NCI-H748 treated with DMSO at 0.1 percent for 48 hours (cell line): ENCODE results near the gene FAM98A.

Experiments used
- DNase-seq: peaks from one replicate; lab custom pipeline; 2025; lab: John Stamatoyannopoulos, UW

FAM98A gene

DNA sequence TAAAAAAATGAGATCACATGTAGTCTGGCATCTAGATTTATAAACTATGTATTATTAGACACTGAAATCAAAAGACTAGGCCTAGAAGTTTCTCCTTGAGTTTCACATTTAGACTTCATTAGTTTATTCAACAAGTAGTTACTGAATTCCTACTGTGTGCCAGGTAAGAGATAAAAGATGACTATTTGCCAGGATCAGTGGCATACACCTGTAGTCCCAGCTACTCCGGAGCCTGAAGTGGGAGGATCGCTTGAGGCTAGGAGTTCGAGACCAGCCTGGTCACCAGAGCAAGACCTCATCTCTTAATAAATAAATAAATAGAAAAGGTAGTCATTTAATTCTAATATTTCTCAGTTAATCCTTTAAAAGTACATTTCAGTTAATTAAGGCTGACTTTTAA, 2.1 kb downstream of the FAM98A start:
- no peak for DNase-seq

GRCh38 chr2:33595385-33595784, 3.7 kb downstream of the FAM98A start:
- DNase-seq, result no peak

GRCh38 chr2:33589444-33589843, 9.7 kb downstream of the FAM98A start:
- no peak for DNase-seq

DNA sequence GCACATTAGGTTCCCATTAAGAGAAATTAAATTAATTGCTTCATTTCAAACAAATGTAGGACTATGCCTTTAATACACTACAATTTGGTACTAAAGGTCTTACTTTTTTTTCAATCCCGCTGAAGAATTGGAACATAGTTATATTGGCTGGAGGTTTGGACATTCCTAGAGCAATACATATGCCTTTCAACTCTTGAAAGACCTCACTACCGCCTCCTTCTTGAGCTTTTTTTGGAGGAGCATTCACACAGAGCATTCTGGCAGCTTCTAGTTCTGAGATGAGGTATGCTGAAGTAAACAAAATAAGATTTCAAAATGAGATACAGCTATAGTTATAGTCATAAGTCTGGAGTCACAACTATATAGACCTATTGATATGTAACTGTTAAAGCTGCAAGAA, 10.9 kb downstream of the FAM98A start:
- DNase-seq, result no peak

- DNase-seq, result no peak
Observed at GRCh38 chr2:33586766-33587165, 12.3 kb downstream of the FAM98A start.

DNA sequence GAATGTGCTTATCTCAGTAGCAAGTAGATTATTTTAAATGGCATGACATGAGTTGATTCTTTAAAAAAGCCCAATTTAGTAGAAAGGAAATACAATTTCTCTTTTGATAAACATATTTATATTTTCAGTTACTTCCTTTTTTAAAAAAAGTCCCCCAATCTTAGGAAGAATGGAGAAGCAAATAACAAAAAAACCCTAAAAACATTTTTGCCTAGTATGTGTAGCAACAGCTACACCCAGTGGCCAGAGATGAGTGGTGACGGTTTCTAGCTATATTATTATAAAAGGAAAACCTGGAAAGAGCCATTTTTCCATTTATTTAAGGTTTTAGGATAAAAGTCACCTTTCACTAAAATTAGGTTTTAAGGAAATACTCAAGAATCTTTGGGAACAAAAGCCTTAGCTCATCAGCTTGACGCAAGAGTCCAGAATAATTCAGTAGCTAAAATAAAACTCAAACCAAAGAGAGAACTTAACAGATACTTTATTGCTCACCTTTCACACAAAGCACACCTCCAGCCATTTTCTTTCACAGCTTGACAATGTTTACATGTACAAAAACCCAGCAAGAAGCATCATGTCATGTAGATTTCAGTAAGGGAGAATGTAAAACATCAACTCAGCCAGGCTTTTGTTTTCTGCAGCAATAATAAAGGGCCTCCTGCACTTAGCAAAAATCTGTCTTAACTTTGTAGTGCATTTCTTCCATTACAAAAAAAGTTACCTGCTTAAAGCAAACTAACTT, 15.7 kb downstream of the FAM98A start:
- DNase-seq, result no peak

DNA sequence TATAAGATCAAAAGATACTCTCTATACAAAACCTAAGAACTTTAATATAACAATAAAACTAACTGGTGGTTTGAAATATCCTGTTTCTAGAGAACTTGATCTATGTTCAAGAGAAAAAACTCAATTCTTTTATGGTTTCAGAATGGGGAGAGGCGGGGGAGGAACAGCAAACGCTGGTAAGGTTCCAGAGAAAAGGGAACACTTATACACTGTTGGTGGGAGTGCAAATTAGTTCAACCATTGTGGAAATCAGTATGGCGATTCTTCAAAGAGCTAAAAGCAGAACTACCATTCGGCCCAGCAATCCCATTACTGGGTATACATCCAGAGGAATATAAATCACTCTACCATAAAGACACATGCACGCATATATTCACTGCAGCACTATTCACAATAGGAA, 17.2 kb downstream of the FAM98A start:
- no peak for DNase-seq

DNA sequence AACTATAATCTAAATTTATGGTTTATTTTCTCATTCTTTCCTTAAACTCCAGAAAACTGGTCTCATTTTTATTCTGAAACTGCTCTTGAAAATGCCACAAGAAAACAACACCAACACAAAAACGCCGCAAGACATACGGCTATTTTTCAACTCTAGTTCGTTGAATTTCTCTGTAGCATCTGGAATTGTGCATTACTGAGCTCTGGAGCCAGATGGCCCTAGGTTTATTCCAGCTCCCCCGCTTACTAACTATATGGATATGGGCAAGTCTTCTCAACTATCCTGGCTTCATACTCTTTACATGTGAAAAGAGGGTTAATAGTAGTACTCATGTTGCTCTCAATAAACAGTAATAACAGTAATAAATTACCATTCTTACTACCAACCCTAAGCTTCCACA, 19.9 kb downstream of the FAM98A start:
- no peak for DNase-seq

- DNase-seq, result no peak
Observed at GRCh38 chr2:33577668-33578067, 21.4 kb downstream of the FAM98A start.

DNA sequence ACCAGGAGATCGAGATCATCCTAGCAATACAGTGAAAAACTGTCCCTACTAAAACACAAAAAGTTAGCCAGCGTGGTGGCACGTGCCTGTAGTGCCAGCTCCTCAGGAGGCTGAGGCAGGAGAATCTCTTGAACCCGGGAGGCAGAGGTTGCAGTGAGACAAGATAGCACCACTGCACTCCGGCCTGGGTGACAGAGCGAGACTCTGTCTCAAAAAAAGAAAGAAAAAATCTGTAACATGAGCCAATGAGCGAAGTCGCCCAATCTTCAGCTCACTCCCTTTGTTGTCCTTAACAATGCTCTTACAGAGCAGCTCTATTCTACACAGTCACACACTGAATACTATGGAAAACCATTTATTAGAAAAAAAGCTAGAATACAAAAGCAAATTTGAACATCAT, 22.0 kb downstream of the FAM98A start:
- no peak for DNase-seq

- DNase-seq, result no peak
Observed at GRCh38 chr2:33573657-33574056, 25.4 kb downstream of the FAM98A start.

- no peak for DNase-seq
Observed at GRCh38 chr2:33570681-33571080, 28.4 kb downstream of the FAM98A start.

- no peak for DNase-seq
Observed at GRCh38 chr2:33561872-33562271, 37.2 kb downstream of the FAM98A start.

- no peak for DNase-seq
Observed at GRCh38 chr2:33560017-33560416, 39.1 kb downstream of the FAM98A start.

DNA sequence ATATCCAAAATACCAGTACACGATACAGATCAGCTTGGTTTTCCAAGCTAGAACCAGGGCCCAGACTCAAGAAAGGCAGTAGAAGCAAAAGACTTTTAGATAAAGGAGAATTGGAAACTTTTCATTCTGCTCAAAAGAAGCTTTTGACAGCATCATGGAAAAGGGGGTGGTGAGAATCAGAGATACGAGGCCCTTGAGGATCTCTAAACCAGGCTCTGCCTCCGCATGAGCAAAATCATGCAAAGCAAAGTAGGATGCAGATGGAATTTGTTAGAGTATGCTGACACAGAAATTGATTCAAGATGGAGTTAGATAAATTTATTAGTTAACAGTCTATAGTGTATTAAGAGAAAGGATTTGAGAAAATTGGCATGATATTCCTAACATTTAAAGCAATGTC, 39.8 kb downstream of the FAM98A start:
- no peak for DNase-seq

DNA sequence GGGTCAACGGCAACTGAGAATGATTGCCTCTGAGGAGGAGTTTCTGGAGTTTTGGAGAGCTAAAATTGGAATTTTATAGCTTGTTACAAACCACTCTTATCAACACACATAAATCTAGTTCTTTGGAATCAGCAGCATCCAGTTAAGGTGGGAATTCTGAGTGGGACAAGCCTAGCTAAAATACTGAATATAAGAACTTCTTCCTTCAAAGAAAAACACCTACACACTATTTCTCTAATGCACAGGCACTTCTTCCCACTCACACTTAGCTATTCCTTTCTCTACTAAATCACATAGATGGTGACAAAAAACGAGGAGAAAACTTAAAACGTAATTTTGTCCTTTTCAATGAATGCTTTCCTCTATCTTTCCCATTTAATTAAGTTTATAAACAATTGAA, 43.4 kb downstream of the FAM98A start:
- no peak for DNase-seq

GRCh38 chr2:33552758-33553461, 46.2 kb downstream of the FAM98A start:
- no peak for DNase-seq

- no peak for DNase-seq
Observed at GRCh38 chr2:33550206-33550605, 48.9 kb downstream of the FAM98A start.

GRCh38 chr2:33541243-33541642, 57.9 kb downstream of the FAM98A start:
- DNase-seq, result no peak

- DNase-seq, result no peak
Observed at GRCh38 chr2:33535421-33535820, 63.7 kb downstream of the FAM98A start.
